Measurements from ENCODE around the gene CKS2.

DNA sequence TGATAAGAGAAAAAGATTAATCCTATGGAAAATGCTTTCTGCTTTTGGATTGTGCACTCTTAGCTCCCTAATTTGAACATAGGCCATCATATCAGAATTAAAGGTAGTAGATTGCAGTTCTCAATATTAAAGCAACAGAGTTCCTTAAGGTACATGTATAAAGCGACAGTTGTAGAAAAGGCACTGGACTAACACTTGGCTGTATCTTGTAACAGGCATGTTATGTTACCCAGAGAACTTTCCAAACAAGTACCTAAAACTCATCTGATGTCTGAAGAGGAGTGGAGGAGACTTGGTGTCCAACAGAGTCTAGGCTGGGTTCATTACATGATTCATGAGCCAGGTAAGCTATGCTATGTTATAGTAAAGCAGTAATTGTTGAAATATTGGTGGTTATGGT, 4.0 kb downstream of the CKS2 start:
- TF ChIP-seq, protein P1, sequence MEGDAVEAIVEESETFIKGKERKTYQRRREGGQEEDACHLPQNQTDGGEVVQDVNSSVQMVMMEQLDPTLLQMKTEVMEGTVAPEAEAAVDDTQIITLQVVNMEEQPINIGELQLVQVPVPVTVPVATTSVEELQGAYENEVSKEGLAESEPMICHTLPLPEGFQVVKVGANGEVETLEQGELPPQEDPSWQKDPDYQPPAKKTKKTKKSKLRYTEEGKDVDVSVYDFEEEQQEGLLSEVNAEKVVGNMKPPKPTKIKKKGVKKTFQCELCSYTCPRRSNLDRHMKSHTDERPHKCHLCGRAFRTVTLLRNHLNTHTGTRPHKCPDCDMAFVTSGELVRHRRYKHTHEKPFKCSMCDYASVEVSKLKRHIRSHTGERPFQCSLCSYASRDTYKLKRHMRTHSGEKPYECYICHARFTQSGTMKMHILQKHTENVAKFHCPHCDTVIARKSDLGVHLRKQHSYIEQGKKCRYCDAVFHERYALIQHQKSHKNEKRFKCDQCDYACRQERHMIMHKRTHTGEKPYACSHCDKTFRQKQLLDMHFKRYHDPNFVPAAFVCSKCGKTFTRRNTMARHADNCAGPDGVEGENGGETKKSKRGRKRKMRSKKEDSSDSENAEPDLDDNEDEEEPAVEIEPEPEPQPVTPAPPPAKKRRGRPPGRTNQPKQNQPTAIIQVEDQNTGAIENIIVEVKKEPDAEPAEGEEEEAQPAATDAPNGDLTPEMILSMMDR (IDR thresholded peaks at IDR 0.05; ENCODE audit: insufficient read depth, low read length, poor library complexity, severe bottlenecking): no peak
- no peak for TF ChIP-seq EZH2phosphoT487 (conservative IDR thresholded peaks at IDR 0.05; ENCODE audit: low read length)

All from SU-DHL-6 (cell line).